HG03280 (cell line): ENCODE measurements around the gene B4GALNT4.
"Not testable (repeated sequence)": the region's sequence is repeated elsewhere in the genome, so short reads cannot be mapped to it uniquely, and the experiment has no call there.

Experiments
- ATAC-seq: cut with Tn5 transposase; IDR thresholded peaks from one replicate; pipeline ENCODE4 v1.9.1; 2021; ENCODE audit warnings: mild to moderate bottlenecking, moderate library complexity; ENCODE audit not compliant: unreplicated experiment

B4GALNT4 gene

DNA sequence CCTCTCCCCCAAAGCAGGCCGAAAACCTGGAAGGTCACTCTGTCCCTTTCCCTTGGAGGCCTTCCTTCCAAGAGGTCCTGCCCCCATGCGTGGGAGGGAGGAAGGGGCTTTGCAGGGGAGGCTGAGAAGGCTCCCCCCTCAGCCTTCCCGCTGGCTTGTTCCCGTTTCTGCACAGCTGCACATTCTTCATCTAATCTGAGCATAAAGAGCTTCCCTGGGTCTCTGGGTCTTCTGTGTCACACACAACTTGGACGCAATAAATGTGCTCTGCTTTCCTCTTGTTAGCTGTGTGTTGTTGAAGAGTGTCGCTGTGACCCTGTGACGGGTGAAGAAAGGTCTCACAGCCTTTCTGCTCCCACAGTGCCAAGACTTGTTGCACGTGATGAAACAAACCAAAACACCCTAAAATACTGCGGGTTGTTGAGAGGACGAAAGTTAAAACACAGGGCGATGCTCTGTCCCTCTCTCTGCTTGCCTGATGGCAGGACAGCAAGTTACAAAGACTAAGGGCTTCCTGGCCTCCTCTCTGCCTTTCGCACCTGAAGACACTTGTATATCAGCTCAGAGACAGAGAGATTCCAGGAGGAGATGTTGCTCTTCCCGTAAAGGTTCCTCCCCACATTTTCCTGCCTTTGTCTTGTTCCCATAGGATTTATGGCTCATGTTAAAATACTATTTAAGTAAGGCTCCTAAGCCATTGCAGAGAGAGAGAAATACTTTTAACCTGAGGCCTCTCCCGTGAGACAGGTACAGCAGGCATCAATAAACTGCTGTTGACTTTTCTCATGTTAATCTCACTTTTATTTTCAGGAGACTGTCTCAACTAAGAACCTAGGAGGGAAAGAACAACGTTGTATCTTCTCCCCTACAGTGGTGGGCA is 33.3 kb upstream of the B4GALNT4 start:
- ATAC-seq: no peak

DNA sequence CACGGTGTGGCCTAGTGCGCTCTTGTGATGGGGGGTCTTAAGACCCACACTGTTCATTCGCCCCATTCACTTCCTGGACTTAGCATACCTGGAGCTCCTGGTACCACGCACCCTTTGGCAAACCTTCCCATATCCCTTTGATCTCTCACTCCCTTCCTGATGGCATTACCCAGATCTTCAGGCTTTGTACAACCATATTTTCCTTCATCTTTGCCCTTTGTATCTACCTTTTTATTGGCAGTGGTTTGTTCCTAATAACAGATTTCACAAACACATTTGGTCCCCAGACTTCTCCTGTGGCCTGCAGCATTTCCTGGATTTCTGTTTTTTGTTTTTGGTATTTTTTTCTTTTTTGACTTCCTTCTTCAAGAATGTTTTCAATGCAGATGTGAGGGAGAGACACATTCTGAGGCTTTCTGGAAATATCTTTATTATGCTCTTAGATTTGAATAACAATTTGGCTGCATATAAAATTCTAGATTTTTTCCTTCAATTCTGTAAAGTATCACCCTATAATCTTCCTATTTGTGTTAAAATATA is 32.6 kb upstream of the B4GALNT4 start:
- no peak for ATAC-seq

- no peak for ATAC-seq
Observed at GRCh38 chr11:337711-338110, 31.6 kb upstream of the B4GALNT4 start.

DNA sequence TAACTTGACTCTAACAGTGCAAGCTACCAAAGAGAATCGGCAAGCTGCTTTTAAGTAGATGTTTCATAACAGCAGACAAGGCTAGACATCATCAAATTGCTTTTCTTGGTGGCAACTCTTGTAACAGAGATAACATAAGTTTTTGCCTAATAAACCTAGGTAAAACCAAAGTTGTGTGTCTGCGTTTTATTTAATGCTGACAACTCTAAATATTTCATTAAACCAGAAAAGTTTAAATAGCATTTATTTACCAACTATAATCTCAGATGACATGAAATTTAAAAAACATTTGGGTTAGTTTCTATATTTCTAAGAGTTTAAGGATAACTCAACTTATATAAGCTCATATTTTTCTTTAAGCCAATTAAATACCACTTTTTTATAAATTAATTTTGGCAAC is 29.3 kb upstream of the B4GALNT4 start:
- ATAC-seq: no peak

DNA sequence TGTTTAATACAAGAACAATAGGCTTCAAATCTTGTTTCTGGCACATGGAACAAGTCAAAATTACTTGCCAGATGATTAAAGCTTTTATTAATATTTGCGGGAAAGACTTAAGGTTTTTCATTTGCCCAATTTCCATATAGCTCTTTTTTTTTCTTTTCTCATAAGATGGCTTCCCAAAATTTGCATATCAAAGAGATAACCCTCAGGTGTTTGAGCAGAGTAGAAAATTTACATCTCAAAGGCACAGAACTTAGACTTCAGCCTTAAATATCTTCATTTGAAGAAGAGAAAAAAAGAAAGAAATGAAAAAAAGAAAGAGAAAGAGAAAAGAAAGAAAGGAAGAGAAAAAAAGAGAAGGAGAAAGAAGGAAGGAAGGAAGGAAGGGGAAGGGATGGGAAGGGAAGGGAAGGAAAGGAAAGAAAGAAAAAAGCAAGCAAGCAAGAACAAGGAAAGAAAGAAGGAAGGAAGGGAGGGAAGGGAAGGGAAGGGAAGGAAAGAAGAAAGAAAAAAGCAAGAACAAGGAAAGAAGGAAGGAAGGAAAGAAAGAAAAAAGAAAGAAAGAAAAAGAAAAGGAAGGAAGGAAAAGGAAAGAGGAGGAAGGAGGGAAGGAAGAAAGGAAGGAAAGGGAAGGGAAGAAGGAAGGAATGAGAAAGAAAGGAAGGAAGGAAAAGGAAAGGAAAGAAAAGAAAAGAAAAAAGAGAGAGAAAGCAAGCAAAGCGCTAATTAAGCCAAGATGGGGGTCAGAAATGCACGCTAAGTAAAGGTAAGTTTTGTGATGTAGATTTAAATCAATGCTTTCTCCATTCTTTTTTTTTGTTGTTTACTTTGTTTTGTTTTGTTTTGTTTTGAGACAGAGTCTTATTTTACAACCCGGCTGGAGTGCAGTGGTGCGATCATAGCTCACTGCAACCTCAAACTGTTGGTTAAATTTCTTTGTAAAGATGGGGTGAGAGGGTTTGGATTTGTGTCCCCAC is 28.5 kb upstream of the B4GALNT4 start:
- ATAC-seq: no peak

- ATAC-seq: no peak
Observed at GRCh38 chr11:342328-342727, 27.0 kb upstream of the B4GALNT4 start.

DNA sequence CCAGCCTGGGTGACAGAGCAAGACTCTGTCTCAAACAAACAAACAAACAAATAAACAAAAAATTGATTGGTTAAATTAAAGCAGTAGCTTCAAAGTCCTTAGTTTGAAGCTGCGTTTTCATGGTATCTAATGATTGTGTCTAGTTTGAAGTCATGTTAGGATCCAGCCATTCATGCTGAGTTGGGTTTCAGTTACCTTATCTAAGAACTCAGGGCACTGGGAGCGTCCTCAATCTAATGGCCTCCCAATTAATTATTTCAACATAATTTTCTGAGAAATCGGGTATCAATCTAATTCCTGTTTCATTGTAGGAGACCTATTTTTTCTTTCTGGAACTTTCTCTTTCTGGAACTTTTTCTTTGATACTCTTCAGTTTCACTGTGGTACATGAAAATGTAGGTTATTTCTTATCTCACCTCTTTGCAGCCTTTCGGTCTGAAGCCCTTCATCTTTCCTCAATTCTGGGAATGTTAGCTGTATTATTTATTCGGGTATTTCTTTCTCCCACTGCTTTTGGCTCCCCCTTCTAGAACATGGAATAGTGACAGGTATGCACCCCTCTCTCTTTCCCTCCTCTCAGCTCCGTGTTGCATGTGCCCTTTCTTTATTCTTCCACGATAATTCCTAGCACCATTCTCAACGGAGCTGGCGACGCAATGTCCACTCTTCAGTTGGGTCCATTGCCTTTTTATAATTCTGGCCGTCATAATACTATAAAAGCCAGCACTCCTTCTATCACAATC is 24.3 kb upstream of the B4GALNT4 start:
- no peak for ATAC-seq

- no peak for ATAC-seq
Observed at GRCh38 chr11:346529-346928, 22.8 kb upstream of the B4GALNT4 start.

DNA sequence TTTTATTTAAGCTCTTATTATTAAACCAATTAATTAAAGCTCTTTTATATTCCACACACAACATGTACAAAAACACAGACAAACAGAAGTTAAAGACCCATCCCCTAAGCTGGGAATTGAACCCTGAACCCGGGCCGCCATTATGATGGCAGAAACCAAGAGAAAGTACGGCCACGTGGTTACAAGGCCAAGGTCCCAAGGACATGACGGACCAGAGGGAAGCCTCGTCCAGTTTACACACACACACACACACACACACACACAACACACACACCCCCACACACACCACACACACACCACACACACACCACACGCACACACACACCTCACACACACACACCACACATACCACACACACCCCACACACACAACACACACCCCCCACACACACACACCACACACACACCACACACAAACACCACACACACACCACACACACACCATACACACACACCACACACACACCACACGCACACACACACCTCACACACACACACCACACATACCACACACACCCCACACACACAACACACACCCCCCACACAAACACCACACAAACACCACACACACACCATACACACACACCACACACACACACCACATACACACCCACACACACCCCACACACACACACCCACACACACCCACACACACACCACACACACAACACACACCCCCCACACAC is 19.9 kb upstream of the B4GALNT4 start:
- not testable (repeated sequence) for ATAC-seq

DNA sequence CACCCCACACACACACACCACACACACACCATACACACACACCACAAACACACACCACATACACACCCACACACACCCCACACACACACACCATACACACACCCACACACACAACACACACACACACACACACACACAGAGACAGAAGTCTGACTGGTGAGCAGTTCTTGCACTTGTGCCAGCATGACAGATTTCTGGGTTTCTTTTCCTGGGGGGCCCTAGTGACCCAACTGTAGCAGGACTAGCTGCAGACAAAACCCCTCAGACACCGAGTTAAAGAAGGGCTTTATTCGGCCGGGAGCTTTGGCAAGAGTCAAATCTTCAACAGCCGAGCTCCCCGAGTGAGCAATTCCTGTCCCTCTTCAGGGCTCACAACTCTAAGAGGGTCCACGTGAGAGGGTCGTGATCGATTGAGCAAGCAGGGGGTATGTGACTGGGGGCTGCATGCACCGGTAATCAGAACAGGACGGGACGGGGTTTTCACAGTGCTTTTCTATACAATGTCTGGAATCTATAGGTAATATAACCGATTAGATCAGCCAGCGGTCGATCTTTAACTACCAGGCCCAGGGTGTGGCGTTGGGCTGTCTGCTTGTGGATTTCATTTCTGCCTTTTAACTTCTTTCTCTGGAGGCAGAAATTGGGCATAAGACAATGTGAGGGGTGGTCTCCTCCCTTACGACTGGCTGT is 19.1 kb upstream of the B4GALNT4 start:
- not testable (repeated sequence) for ATAC-seq

DNA sequence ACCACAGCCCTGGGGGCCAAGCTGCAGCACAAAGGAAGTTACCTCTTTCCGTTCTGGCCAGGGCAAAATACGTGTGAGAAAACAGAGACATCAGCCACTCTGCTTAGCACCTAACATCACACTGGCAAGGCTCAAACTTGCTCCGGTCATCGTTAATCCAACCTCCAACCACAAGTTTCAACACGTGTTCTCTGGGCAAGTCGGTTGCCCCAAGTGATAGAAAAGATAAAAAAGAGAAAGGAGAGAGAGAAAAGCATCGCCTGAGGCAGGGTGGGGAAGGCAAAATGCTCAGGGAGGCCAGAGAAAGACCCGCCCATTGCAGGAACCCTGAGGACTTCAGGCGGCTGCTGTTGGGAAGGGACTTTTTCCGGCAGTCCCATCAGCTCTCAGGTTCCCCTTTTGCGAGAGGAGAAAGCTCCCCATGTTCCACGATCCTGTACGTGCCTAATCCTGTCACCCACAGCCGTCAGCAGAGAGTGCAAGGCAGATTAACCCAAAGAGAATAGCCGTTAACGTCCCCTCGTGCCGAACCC is 18.5 kb upstream of the B4GALNT4 start:
- ATAC-seq: no peak

- ATAC-seq: no peak
Observed at GRCh38 chr11:351411-351810, 17.9 kb upstream of the B4GALNT4 start.

DNA sequence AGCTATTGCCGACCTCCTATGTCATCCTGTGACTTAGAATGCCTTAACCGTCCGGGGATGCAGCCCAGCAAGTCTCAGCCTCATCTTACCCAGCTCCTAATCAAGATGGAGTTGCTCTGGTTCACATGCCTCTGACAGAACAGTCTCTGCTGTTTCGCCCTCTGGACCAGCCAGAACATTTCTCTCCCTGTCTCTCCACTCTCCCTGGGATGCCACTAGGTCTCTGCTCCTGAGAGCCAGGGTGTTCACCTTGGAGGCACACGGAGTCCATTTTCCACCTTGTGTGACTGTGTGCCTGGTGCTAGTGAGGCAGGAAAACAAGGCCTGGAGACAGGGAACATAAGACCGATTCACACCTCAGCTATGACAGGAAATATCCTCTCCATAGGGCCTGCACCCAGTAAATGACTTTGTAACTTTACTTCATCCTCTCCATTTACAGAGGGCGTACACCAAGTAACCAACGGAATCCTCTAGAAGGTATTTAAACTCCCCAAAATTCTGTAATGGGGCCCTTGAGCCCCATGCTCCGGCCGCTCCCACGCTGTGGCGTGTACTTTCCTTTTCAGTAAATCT is 16.8 kb upstream of the B4GALNT4 start:
- no peak for ATAC-seq

DNA sequence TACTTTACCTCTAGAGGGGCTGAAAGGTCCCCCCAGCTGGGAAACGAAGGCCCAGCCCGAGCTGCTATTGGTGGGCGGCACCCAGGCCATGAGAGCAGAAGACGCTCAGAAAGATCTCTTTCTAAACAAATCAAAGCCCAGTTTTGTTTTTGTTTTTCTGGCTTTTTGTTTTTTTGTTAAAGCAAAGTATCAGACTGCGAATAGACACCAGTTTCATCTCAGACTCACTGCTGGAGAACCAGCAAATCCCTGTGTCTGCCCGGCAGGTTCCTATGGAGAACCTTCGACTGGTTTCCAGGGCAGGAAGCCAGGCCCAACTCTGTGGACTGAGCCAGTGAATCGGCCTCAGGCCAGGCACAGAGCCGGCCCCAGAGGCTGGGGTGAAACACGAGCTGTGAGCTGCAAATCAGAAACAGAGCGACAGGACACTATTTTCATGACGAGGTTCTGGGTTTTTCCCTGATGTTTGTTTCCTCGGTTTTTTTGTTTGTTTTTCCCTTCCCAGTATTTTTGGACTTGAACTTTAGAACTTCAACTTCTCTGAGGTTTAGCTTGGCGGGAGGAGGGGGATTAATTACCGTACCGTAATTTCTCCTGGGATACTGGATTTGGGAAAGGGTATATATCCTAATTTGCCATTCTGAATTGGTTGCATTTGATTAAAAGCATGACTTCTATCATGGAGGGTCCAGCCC is 16.0 kb upstream of the B4GALNT4 start:
- ATAC-seq: no peak

- peak; percentile 65 for ATAC-seq
Observed at GRCh38 chr11:355581-356458, 13.5 kb upstream of the B4GALNT4 start.

GRCh38 chr11:356610-357009 is 12.7 kb upstream of the B4GALNT4 start:
- no peak for ATAC-seq

DNA sequence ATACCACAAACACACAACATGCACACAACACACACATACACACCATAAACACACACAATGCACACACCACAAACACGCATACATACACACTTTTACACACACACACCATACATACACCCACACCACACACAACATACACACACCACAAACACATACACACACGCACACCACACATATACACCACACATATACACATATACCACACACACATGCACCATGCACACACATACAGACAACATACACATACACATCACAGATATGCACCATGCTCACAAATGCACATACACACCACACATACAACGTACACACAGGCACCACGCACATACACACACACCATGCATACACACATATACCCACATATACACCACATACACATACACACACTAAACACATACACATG is 11.7 kb upstream of the B4GALNT4 start:
- ATAC-seq: no peak
